Liver (tissue), 9 donors: ENCODE results near the gene SVEP1. TPM values are rescaled to one million over a fixed set of nuclear protein-coding genes. Genes with fewer than 3 reads are reported as not detected.
"Not testable (repeated sequence)": the region's sequence is repeated elsewhere in the genome, so short reads cannot be mapped to it uniquely, and the experiment has no call there.

Experiments
- DNase-seq: peaks from one replicate; pipeline ENCODE4 v3.0.0-alpha.2; 2017; ENCODE audit warnings: low spot score
- H3K27ac ChIP-seq, 2 donors: one replicate each; pipeline ENCODE4 v1.7.0; 2013; ENCODE audit warnings: inconsistent platforms in 2 of 2, low read length in 2 of 2, control low read depth in 1 of 2, low read depth in 1 of 2, mild to moderate bottlenecking in 1 of 2
- H3K27me3 ChIP-seq, 4 donors: one replicate each; pipeline versions ENCODE4 v1.6.1 to v1.7.0; 2013; ENCODE audit warnings: low read length in 3 of 4, inconsistent platforms in 1 of 4, mild to moderate bottlenecking in 1 of 4, moderate library complexity in 1 of 4; ENCODE audit not compliant: control insufficient read depth in 4 of 4, insufficient read depth in 4 of 4
- H3K36me3 ChIP-seq, 4 donors: one replicate each; pipeline versions ENCODE4 v1.6.1 to v1.7.0; 2013; ENCODE audit warnings: low read length in 3 of 4, mild to moderate bottlenecking in 3 of 4, low read depth in 1 of 4, moderate library complexity in 1 of 4; ENCODE audit not compliant: control insufficient read depth in 4 of 4, insufficient read depth in 3 of 4
- H3K4me1 ChIP-seq, 4 donors: one replicate each; pipeline versions ENCODE4 v1.6.1 to v1.7.0; 2013; ENCODE audit warnings: low read length in 3 of 4, mild to moderate bottlenecking in 3 of 4, moderate library complexity in 1 of 4; ENCODE audit not compliant: control insufficient read depth in 4 of 4, insufficient read depth in 4 of 4
- H3K4me3 ChIP-seq, 3 donors: one replicate each; pipeline versions ENCODE4 v1.6.1 to v1.7.0; 2013; ENCODE audit warnings: low read length in 3 of 3, control low read depth in 1 of 3, low read depth in 1 of 3, mild to moderate bottlenecking in 1 of 3
- H3K9ac ChIP-seq, 2 donors: one replicate each; pipeline ENCODE4 v1.7.0; 2013; ENCODE audit warnings: low read length in 2 of 2, mild to moderate bottlenecking in 2 of 2, moderate library complexity in 2 of 2, control low read depth in 1 of 2, low read depth in 1 of 2
- H3K9me3 ChIP-seq, 4 donors: one replicate each; pipeline versions ENCODE4 v1.6.1 to v1.7.0; 2013; ENCODE audit warnings: low read length in 3 of 4; ENCODE audit not compliant: control insufficient read depth in 4 of 4
- ATF3 ChIP-seq: IDR thresholded peaks from 2 replicates; pipeline ENCODE4 v1.6.1; 2016; ENCODE audit warnings: antibody characterized with exemption
- CTCF ChIP-seq: fragments of 150-350 bp; IDR thresholded peaks from 2 replicates; pipeline ENCODE4 v1.5.1; 2017; ENCODE audit warnings: improper control_type of control experiment, low read depth, low read length; ENCODE audit not compliant: missing input control
- EGR1 ChIP-seq, 2 donors: IDR thresholded peaks; 2 replicates each; pipeline ENCODE4 v1.6.1; 2016 to 2018; ENCODE audit warnings: antibody characterized with exemption in 2 of 2, low read depth in 2 of 2
- FOXA2 ChIP-seq: IDR thresholded peaks from 2 replicates; pipeline ENCODE4 v1.6.1; 2016; ENCODE audit warnings: antibody characterized with exemption
- GABPA ChIP-seq, 2 donors: IDR thresholded peaks in 1 of 2; conservative IDR thresholded peaks in 1 of 2; 2 replicates each; pipeline ENCODE4 v1.6.1; 2016; ENCODE audit warnings: antibody characterized with exemption in 2 of 2, mild to moderate bottlenecking in 1 of 2, moderate library complexity in 1 of 2
- HNF4A ChIP-seq, 2 donors: conservative IDR thresholded peaks; 2 replicates each; pipeline ENCODE4 v1.6.1; 2016; ENCODE audit warnings: antibody characterized with exemption in 2 of 2, mild to moderate bottlenecking in 2 of 2
- HNF4G ChIP-seq: IDR thresholded peaks from 2 replicates; pipeline ENCODE4 v1.6.1; 2016; ENCODE audit warnings: antibody characterized with exemption
- JUND ChIP-seq, 2 donors: IDR thresholded peaks; 2 replicates each; pipeline ENCODE4 v1.6.1; 2016; ENCODE audit warnings: antibody characterized with exemption in 2 of 2
- MAX ChIP-seq: IDR thresholded peaks from 2 replicates; pipeline ENCODE4 v1.6.1; 2016; ENCODE audit warnings: antibody characterized with exemption
- NR2F2 ChIP-seq: IDR thresholded peaks from 2 replicates; pipeline ENCODE4 v1.6.1; 2016; ENCODE audit warnings: antibody characterized with exemption
- RAD21 ChIP-seq, 2 donors: IDR thresholded peaks; 2 replicates each; pipeline ENCODE4 v1.6.1; 2016; ENCODE audit warnings: antibody characterized with exemption in 2 of 2, mild to moderate bottlenecking in 2 of 2
- SP1 ChIP-seq: IDR thresholded peaks from 2 replicates; pipeline ENCODE4 v1.6.1; 2018; ENCODE audit warnings: antibody characterized with exemption, mild to moderate bottlenecking
- TAF1 ChIP-seq: conservative IDR thresholded peaks from 2 replicates; pipeline ENCODE4 v1.6.1; 2016; ENCODE audit warnings: antibody characterized with exemption, mild to moderate bottlenecking
- YY1 ChIP-seq: IDR thresholded peaks from 2 replicates; pipeline ENCODE4 v1.6.1; 2016; ENCODE audit warnings: antibody characterized with exemption, mild to moderate bottlenecking
- ZBTB33 ChIP-seq: IDR thresholded peaks from 2 replicates; pipeline ENCODE4 v1.6.1; 2016; ENCODE audit warnings: antibody characterized with exemption
- WGBS: extraction: QIAGEN DNeasy Blood & Tissue Kit; methylation state at CpG from one replicate; pipeline ENCODE4 v1.1.7; 2013; 5-methylcytosine and 5-hydroxymethylcytosine counted together
- polyA plus RNA-seq, 2 donors: library from polyadenylated mRNA; stranded (reverse) in 1 of 2; unstranded in 1 of 2; fragments of 200-250 nt in 1 of 2; fragments of >200 nt in 1 of 2; fragmentation: Nextera tagmentation in 1 of 2; extraction: Ambion mirVana in 1 of 2; gene quantifications; one replicate each; pipeline versions ENCODE4 v1.2.1 to v1.2.3, GENCODE V29; 2013 to 2015
- total RNA-seq, 2 donors: library from RNA; depleted of rRNA; stranded (reverse); fragments of >200 nt; gene quantifications; one replicate each; pipeline ENCODE4 v1.2.3, GENCODE V29; 2014
- donor health status: healthy.
- donor health status: healthy.
- donor health status: healthy.
- donor health status: healthy.
- donor health status: healthy.

The SVEP1 gene
- total and polyA plus RNA-seq, 4 donors: 0.58 to 7.5 (median 1.8) TPM

GRCh38 chr9:110370315-110370714, 209.2 kb downstream of the SVEP1 start (continued):
- TF ChIP-seq FOXA2 (no peak), TAF1 (no peak), GABPA (IDR thresholded peaks at IDR 0.05 in 1 of 2, conservative IDR thresholded peaks at IDR 0.05 in 1 of 2) (no peak), HNF4A (conservative IDR thresholded peaks at IDR 0.05) (no peak)

GRCh38 chr9:110364451-110364850, 215.1 kb downstream of the SVEP1 start:
- Histone ChIP-seq H3K4me3 (no peak overlapping the region), H3K9me3 (no peaks in the 10 kb centered on the region), H3K4me1 (no peaks in the 10 kb centered on the region), H3K36me3 (no peaks in the 10 kb centered on the region), H3K27me3 (no peaks in the 10 kb centered on the region), H3K9ac (no peak overlapping the region), H3K27ac (no peak overlapping the region)
- TF ChIP-seq MAX (no peak), TAF1 (no peak), NR2F2 (no peak), JUND (IDR thresholded peaks at IDR 0.05) (no peak), EGR1 (IDR thresholded peaks at IDR 0.05; ENCODE audit: low read depth in 2 of 2) (no peak), YY1 (no peak), HNF4G (no peak), FOXA2 (no peak), CTCF (no peak), GABPA (IDR thresholded peaks at IDR 0.05 in 1 of 2, conservative IDR thresholded peaks at IDR 0.05 in 1 of 2) (no peak), ZBTB33 (no peak), HNF4A (conservative IDR thresholded peaks at IDR 0.05) (no peak), RAD21 (IDR thresholded peaks at IDR 0.05) (no peak), SP1 (no peak), ATF3 (no peak)
- DNase-seq: no peak
- WGBS: 91% methylated on average over 2 of the region's 2 CpGs

- H3K27me3 ChIP-seq, H3K4me3 ChIP-seq, H3K4me1 ChIP-seq, H3K27ac ChIP-seq, H3K9me3 ChIP-seq, DNase-seq, H3K36me3 ChIP-seq, H3K9ac ChIP-seq: not testable (repeated sequence)
- 80% methylated on average over 1 of the region's 2 CpGs for WGBS
Measured at GRCh38 chr9:110358992-110359391, 220.5 kb downstream of the SVEP1 start.
